ENCODE data around the gene PLEKHA4. TPM values are rescaled to one million over a fixed set of nuclear protein-coding genes. Genes with fewer than 3 reads are reported as not detected.

Gene PLEKHA4
- total and polyA plus RNA-seq, 2 of the 13 experiments (the other 11 are each of a cell fraction or from before 2014, with no cell fraction given), result 4.8 to 6.0 TPM

DNA sequence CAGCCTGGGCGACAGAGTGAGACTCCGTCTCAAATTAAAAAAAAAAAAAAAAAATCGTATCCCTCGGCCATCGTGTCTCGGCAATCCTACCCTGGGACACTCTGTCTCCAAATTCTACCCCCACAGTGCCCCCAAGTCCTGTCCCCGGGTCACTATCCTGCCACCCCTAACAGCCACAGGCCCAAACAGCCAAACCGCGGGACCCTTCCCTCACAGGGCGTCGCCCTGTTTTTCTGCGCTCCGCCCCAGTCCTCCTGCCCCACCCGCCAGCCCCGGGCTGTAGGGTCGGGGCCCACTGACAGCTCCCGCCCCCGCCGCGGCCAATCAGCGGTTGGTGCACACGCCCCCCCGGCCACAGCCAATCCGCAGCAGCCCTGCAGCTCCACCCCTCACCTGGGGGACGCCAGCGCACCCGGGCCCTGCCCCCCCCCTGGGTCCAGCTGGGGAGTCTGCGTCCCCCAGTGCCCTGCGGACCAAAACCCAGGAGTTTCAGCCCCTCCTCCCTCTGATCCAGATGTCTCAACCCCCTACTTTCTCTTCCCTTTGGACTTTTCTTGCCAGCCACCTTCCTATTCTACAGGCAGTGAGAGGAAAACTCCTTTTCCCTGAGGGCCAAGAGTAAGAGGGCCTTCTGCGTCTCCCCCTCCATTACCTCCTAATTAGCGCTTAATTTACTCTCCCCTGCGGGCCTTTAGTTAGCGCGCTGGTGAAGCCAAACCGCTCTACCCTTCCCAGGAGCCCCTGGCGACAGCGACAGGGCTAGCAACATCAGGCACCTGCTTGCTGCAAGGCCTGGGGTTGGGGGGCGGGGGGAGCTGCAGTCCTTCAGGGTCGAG, 56.1 kb downstream of the PLEKHA4 start (continued):
- TF ChIP-seq, protein P1, sequence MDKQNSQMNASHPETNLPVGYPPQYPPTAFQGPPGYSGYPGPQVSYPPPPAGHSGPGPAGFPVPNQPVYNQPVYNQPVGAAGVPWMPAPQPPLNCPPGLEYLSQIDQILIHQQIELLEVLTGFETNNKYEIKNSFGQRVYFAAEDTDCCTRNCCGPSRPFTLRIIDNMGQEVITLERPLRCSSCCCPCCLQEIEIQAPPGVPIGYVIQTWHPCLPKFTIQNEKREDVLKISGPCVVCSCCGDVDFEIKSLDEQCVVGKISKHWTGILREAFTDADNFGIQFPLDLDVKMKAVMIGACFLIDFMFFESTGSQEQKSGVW (CRISPR knock-in tag; IDR thresholded peaks at IDR 0.05; ENCODE audit: borderline replicate concordance), result no peak
- TF ChIP-seq, protein P2, sequence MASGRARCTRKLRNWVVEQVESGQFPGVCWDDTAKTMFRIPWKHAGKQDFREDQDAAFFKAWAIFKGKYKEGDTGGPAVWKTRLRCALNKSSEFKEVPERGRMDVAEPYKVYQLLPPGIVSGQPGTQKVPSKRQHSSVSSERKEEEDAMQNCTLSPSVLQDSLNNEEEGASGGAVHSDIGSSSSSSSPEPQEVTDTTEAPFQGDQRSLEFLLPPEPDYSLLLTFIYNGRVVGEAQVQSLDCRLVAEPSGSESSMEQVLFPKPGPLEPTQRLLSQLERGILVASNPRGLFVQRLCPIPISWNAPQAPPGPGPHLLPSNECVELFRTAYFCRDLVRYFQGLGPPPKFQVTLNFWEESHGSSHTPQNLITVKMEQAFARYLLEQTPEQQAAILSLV (CRISPR knock-in tag; IDR thresholded peaks at IDR 0.05; ENCODE audit: borderline replicate concordance), result no peak
- TF ChIP-seq SRSF1 (optimal IDR thresholded peaks at IDR 0.05; ENCODE audit: low read depth, low read length) (peak; percentile 65), ISX (CRISPR knock-in tag; conservative IDR thresholded peaks at IDR 0.05) (no peak), NFKBIZ (CRISPR knock-in tag; IDR thresholded peaks at IDR 0.05) (no peak), ZNF333 (CRISPR knock-in tag; IDR thresholded peaks at IDR 0.05; ENCODE audit: borderline replicate concordance) (no peak), PAWR (CRISPR knock-in tag; IDR thresholded peaks at IDR 0.05; ENCODE audit: borderline replicate concordance) (no peak), NKX3-1 (CRISPR knock-in tag; IDR thresholded peaks at IDR 0.05) (no peak), NONO (IDR thresholded peaks at IDR 0.05) (no peak), NONO (CRISPR knock-in tag; conservative IDR thresholded peaks at IDR 0.05) (peak; percentile 48), ATF7-NPFF (CRISPR knock-in tag; IDR thresholded peaks at IDR 0.05; ENCODE audit: low read depth) (0 out of 2 replicates have a peak, but pooled peaks have one; percentile 15), ZNF766 (CRISPR knock-in tag; IDR thresholded peaks at IDR 0.05; ENCODE audit: borderline replicate concordance) (no peak), HOXD1 (CRISPR knock-in tag; IDR thresholded peaks at IDR 0.05) (0 out of 2 replicates have a peak, but pooled peaks have one; percentile 38), ZNF839 (CRISPR knock-in tag; IDR thresholded peaks at IDR 0.05; ENCODE audit: borderline replicate concordance) (no peak), KLF15 (CRISPR knock-in tag; IDR thresholded peaks at IDR 0.05; ENCODE audit: borderline replicate concordance) (peak; percentile 96; the same call in 1 of the 2 replicates), NFYC (CRISPR knock-in tag; IDR thresholded peaks at IDR 0.05) (peak; percentile 74)
- TF ChIP-seq, protein P3, sequence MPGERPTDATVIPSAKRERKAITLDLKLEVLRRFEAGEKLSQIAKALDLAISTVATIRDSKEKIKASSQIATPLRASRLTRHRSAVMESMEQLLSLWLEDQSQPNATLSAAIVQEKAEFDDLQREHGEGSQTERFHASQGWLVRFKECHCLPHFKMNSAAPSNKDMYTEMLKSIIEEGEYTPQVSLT (CRISPR knock-in tag; IDR thresholded peaks at IDR 0.05; ENCODE audit: borderline replicate concordance, low read depth), result no peak
- TF ChIP-seq, protein P4, sequence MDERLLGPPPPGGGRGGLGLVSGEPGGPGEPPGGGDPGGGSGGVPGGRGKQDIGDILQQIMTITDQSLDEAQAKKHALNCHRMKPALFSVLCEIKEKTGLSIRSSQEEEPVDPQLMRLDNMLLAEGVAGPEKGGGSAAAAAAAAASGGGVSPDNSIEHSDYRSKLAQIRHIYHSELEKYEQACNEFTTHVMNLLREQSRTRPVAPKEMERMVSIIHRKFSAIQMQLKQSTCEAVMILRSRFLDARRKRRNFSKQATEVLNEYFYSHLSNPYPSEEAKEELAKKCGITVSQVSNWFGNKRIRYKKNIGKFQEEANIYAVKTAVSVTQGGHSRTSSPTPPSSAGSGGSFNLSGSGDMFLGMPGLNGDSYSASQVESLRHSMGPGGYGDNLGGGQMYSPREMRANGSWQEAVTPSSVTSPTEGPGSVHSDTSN (CRISPR knock-in tag; IDR thresholded peaks at IDR 0.05), result no peak
- TF ChIP-seq, protein P5, sequence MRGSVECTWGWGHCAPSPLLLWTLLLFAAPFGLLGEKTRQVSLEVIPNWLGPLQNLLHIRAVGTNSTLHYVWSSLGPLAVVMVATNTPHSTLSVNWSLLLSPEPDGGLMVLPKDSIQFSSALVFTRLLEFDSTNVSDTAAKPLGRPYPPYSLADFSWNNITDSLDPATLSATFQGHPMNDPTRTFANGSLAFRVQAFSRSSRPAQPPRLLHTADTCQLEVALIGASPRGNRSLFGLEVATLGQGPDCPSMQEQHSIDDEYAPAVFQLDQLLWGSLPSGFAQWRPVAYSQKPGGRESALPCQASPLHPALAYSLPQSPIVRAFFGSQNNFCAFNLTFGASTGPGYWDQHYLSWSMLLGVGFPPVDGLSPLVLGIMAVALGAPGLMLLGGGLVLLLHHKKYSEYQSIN (CRISPR knock-in tag; IDR thresholded peaks at IDR 0.05; ENCODE audit: borderline replicate concordance), result no peak
- TF ChIP-seq, protein P6, sequence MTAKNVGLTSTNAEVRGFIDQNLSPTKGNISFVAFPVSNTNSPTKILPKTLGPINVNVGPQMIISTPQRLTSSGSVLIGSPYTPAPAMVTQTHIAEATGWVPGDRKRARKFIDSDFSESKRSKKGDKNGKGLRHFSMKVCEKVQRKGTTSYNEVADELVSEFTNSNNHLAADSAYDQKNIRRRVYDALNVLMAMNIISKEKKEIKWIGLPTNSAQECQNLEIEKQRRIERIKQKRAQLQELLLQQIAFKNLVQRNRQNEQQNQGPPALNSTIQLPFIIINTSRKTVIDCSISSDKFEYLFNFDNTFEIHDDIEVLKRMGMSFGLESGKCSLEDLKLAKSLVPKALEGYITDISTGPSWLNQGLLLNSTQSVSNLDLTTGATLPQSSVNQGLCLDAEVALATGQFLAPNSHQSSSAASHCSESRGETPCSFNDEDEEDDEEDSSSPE (CRISPR knock-in tag; IDR thresholded peaks at IDR 0.05), result peak; percentile 35; the same call in 1 of the 2 replicates
- TF ChIP-seq, protein P7, sequence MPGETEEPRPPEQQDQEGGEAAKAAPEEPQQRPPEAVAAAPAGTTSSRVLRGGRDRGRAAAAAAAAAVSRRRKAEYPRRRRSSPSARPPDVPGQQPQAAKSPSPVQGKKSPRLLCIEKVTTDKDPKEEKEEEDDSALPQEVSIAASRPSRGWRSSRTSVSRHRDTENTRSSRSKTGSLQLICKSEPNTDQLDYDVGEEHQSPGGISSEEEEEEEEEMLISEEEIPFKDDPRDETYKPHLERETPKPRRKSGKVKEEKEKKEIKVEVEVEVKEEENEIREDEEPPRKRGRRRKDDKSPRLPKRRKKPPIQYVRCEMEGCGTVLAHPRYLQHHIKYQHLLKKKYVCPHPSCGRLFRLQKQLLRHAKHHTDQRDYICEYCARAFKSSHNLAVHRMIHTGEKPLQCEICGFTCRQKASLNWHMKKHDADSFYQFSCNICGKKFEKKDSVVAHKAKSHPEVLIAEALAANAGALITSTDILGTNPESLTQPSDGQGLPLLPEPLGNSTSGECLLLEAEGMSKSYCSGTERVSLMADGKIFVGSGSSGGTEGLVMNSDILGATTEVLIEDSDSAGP (CRISPR knock-in tag; IDR thresholded peaks at IDR 0.05; ENCODE audit: borderline replicate concordance), result peak; percentile 22; the same call in 1 of the 2 replicates
